GM18499 (cell line): Measurements from ENCODE around the gene NFE2L2.
"Not testable (repeated sequence)": the region's sequence is repeated elsewhere in the genome, so short reads cannot be mapped to it uniquely, and the experiment has no call there.

Source experiments
- ATAC-seq: cut with Tn5 transposase; IDR thresholded peaks from one replicate; pipeline ENCODE4 v1.9.1; 2021; ENCODE audit warnings: moderate number of reproducible peaks; ENCODE audit not compliant: insufficient read depth, unreplicated experiment

The NFE2L2 gene

DNA sequence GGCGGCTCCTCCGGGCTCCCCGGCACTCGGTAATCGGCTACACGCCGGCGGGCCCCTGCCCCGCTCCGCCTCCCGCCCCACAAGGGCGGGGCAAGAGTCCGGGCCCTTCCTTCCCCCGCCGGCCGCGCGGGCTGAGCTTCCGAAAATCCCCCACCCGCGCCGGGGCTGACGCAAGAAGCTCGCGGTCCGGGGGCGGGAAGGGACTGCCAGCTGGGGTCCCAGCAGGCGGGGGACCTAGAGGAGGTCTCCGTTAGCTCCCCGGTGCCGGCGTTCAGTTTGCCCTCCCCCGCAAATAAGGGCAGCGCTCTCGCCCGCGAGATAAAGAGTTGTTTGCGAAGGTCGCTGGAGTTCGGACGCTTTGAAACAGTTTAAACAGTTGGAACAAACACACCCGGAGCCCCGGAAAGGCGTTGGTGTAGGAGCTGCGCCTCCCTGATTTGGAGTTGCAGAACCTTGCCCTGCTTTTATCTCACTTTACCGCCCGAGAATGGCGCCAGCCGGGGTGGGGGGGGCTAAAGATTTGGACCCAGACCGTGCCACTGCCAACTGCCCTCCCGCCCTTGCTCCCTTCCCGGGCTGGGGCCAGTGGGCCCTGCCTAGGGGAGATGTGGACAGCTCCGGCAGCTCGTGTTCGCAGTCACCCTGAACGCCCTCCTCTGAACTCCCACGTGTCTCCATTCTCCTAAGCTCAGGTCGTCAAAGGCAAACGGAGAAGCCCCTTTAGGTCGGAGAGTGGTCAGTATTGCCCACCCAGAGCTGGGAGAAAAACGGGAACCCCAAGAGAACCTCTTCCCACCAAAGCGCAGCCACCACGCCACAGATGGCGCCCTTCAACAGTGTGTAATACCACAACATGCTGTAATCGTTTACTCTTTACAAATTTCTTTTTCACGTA is at the start of gene NFE2L2:
TSS of gene NFE2L2 (minus strand) at position 35 of the 895 bp plus-strand sequence. CDS start 151 bp downstream, outside the sequence.
- ATAC-seq = peak; percentile 35

DNA sequence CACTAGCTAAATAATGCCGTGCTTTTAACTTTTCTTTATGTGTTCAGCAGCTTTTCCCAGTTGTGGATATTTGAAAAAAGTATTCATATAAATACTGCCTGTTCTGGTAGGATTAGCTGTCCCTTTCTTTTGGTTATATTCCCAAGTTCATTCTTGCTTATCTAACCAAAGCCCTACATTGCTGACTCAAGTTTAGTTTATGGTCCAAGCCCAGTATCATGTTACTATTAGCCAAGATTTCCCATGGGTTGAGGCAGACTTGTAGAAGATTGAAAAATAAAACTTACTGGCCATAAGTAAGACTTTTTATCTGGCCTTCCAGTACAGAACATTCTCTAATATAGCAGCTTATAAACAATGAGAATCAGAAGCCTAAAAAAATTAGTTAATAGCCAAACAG is 49.7 kb upstream of the NFE2L2 start:
- ATAC-seq = no peak

DNA sequence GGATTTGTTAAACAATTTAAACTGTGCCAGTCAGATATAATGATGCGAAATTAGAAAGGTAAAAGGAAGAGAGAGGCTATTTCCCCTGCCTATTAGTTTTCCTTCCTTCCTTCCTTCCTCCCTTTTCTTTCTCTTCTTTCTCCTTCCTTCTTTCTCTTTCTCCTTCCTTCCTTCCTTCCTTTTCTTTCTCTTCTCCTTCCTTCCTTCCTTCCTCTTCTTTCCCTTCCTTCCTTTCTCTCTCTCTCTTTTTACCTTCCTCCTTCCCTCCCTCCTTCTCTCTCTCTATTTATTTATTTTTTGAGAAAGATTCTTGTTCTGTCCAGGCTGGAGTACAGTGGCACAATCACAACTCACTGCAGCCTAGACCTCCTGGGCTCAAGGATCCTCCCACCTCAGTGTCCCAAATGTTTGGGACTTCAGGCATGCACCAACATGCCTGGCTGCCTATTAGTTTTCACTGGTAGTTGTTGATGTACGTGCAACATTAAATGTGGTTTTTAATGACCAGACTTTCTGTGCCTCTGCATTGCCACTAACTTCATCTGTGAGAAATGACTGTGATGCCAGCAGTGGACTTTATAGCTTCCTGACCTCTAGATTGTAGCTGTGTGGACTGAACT is 48.7 kb upstream of the NFE2L2 start:
- no peak for ATAC-seq

- ATAC-seq = no peak
Observed at GRCh38 chr2:177312562-177312961, 48.0 kb upstream of the NFE2L2 start.

DNA sequence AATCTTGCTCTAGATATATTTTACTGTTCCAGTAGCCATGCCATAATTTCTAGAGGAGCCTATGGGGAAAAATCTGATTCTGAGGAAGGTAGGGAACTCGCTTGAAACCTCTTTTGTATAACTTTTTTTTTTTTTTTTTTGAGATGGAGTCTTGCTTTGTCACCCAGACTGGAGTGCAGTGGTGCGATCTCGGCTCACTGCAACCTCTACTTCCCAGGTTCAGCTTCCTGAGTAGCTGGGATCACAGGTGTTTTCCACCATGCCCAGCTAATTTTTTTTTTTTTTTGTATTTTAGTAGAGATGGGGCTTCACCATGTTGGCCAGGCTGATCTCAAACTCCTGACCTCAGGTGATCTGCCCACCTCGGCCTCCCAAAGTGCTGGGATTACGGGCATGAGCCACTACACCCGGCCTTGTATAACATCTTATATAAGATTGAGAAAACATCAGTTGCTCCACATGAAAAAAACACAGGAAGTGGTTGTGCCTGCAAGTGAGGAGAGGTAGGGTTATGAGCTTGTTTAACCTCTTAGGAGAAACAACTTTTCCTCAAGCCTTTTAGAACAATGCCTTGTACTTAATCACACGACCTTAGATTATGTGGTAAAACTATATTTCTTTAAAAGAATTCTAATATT is 45.3 kb upstream of the NFE2L2 start:
- not testable (repeated sequence) for ATAC-seq

DNA sequence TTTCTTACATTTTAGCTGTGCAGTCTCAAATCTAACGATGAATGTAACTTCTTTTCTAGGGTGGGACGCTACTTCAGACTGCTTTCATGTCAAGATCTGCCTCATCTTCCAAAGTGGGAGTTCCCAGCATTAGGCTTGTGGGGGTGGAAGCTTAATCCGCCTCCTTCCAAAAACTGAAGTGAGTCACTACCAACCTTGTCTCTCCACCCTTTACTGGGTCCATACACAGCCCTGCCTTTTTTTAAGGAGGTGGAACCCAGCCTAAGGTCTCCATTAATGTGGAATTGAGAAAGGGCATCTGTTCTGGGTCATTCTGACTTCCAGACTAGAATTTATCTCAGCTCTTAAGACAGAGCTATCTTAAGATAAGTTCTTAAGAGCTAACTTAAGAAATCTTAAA is 42.0 kb upstream of the NFE2L2 start:
- ATAC-seq = no peak

DNA sequence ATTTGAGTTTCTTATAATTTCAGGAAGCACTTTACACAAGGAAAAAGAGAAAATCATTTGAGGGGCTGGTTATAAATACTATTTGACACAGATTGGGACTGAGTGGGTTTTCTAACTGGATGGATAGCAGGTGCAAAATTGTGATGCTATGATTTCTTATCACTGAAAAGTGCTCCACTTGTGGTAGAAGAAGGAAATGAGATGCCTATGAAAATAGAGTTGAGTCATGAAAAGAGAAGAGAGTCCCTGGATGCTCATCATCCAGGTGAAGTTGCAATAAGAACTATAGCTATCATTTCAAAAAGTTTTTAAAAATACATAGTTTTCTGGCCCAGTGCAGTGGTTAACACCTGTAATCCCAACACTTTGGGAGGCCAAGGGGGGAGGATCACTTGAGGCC is 39.4 kb upstream of the NFE2L2 start:
- ATAC-seq = no peak

DNA sequence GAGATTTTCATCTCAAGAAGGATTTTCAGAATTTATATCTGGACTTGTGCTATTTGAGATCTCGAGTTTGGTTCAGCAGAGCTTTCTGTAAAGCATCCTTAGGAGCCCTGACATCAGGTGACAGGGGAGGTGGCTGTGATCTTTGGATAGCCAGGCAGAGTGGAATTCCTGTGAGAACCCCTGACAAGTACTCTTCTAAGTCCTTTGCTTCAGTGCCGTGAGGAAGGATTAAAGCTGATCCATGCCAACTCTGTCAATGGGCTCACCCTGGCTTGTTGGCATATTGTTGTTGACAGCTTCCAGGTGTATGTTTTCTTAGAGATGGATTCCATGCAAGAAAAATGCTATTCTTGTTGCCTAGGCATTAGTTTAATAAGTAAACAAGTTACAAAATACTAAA is 38.0 kb upstream of the NFE2L2 start:
- ATAC-seq = no peak

GRCh38 chr2:177298191-177298590 is 33.7 kb upstream of the NFE2L2 start:
- ATAC-seq = no peak

DNA sequence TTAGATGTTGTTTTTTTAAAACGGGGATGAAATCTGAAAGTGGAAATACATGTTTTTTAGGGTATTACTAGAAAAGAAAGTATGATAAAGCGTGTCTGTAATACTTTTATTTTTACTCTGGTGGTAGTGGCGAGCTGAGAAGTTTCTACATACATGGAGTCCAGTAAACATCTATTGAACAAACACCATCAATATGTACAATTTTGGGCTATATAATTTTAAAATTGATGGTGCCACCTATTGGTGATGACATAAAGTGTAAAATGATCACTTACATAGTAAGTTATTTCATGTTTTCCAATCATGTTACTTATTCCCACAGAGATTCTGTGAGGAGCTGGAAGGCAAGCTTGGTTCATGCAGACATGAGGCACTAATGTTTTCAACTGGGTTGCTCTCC is 31.5 kb upstream of the NFE2L2 start:
- ATAC-seq = no peak

- ATAC-seq = no peak
Observed at GRCh38 chr2:177295484-177295883, 31.0 kb upstream of the NFE2L2 start.

DNA sequence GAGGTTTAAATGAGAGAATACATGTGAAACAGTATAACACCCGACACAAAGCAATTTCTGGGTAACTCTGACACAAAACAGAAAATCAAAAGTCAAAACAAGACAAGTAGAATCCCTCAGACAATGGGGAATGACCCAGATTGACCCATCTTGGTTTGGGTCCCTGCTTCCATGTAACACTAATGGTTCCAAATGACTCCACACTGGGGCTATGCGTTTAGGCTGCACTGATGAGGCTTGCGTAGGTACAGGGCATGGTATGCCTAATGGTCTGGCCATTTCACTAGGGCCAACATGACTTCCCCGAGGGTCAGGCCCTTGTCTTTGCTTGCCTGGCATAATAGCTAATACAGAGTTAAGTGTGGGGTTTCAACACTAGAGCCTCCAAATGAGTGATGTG is 27.2 kb upstream of the NFE2L2 start:
- no peak for ATAC-seq

- peak; percentile 67 for ATAC-seq
Observed at GRCh38 chr2:177289824-177290628, 25.5 kb upstream of the NFE2L2 start.

DNA sequence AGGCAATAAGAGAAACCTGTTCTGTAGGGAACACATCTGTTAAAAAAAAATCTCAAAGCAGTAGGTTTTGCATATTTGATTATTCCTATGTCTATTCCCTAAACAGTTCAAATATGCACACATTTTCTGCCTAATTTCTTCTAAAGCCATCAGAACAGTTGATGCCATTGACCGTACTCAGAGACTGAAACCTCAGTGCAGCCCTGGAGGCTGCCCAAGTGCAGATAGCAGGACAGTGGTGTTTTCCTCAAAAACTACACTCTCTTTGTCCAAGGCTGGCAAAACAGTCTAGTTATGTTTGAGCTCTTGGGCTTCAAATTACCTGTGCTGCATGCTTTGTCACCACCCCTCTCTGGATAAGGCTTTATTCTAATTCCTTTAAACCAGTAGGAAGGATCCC is 23.3 kb upstream of the NFE2L2 start:
- no peak for ATAC-seq

DNA sequence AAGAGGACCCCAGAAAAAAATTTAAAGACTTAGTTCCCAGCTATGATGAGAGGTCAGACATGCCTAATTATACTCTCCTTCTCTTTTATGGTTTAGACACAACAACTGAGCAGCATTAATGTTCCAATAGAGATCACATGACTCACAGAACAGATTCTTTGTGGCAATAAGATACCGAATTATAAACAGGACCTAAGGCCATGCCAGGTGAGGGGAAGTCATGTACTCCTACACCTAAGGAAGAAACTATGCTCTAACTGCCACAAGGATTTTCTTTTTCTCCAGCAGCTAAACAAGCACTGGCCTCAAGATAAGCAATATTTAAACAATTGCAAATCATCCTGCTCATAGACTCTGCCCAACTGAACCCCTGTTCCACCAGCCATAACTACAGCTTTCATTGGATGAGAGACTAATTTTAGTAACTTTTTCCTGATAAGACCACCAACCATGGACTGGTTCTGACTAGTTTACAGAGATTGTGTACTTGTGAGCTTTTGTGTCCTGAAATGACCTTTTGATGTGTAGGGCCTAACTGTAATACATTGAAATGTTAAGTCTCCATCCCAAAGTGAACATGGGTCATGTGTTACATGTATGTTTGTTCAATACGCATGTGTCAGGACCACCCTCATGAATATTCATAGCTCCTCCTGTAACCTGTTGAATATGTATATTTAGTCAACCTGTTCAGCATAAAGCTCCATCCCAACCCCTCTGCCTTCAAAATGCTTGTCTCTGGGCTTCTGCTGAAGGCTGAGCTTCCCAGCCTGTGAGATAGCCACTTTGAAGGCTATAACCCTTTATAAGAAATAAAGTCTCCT is 21.6 kb upstream of the NFE2L2 start:
- ATAC-seq = no peak

- no peak for ATAC-seq
Observed at GRCh38 chr2:177284531-177284930, 20.0 kb upstream of the NFE2L2 start.

GRCh38 chr2:177283906-177284305 is 19.4 kb upstream of the NFE2L2 start:
- no peak for ATAC-seq

DNA sequence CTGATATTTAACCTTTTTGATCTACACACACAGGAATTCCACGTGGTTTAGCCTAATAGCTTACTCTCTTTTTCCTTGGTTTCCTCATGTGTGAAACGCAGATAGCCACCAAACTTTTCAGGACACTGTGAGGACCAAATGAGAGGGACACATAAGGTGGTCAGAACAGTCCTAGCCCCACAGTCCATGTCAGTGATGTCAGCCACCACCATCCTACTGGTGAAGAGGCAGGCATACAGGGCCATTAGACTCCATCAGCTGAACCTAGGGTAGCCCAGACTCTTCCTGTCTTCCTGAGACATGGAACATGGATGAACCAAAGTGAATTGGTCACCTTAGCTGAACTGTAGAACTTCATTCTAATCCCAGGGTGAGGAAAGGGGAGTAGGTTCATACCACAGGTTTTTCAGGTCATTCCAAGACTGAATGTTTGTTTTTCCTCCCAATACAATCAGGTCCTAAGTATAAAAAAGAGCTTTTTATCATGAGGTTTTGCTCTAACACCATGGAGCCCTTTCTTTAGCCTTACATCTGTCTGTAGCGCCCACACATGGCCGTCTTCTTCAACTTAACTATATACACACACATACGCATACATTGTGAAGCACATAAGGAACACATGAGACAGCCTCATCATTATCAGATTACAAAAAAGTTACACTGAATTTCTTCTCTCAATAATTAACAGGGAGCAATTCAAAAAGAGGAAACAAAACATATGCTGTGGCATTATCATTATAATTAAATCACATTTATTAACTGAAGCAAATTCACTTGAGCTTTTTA is 18.5 kb upstream of the NFE2L2 start:
- ATAC-seq = no peak

DNA sequence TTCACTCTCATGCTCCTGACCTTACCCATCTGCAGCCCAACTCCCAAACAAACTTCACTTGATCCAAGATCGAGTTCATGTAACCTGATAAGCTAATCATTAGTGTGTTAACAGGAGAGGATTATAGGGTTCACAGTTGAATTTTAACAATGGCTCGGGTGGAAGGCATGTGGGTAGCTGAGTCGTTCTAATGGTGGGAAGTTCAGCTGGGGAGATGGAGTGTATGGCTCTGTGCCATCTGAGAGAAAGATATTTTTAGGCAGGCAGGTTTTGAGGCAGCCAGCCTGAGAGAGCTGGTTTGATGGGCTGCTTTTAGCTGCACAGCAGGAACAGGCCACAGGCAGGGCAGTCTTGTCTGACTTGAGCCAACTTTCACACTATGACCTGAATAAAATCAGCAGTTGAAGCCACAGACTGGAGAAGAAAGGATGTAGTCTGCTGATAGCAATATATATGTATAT is 17.7 kb upstream of the NFE2L2 start:
- ATAC-seq = no peak
